HG02678 (cell line): ENCODE measurements around the gene MTA2.
"Not testable (repeated sequence)": the region's sequence is repeated elsewhere in the genome, so short reads cannot be mapped to it uniquely, and the experiment has no call there.

Experiments used
- ATAC-seq: cut with Tn5 transposase; IDR thresholded peaks from one replicate; pipeline ENCODE4 v1.9.1; 2021; ENCODE audit warnings: mild to moderate bottlenecking, moderate library complexity; ENCODE audit not compliant: unreplicated experiment

The MTA2 gene

DNA sequence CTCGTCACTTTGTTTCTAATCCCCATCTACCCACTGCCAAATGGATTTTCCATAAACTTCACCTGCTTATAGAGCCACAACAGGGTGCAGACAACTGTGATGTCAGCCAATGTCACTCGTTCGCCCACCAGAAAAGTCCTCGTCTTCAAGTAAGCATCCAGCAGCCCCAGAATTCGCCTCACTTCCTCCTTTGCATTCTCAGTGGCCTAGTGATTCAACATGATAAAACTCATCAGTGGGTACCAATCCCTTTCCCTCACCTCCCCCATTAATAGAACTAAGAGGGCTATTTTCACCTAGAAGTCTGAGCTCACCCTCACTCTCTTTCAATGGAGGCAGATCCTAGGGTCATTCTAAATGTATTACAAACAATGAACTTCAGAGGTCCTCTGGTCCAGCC lies 30.8 kb downstream of the MTA2 start:
- ATAC-seq, result not testable (repeated sequence)

DNA sequence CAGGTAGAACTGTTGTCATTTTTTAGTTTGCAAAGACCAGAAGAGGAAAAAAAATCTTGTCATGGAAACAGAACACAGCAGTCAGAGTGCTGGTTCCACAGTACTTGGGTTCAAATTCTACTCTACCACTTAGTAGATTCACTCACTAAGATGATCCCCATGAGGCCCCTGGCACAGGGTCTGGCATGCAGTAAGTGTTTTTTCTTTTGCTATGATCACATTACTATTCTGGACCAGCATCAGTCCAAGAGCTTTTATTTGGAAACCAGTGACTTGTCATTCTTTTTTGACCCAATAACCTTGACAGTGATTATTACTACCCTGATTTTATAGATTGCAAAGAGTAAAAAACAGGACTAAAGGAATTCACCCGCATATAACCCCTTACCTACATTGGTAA lies 32.1 kb downstream of the MTA2 start:
- ATAC-seq, result no peak

GRCh38 chr11:62567018-62567633 lies 34.5 kb downstream of the MTA2 start:
- no peak for ATAC-seq

- ATAC-seq, result no peak
Measured at GRCh38 chr11:62566247-62566646, 35.4 kb downstream of the MTA2 start.

DNA sequence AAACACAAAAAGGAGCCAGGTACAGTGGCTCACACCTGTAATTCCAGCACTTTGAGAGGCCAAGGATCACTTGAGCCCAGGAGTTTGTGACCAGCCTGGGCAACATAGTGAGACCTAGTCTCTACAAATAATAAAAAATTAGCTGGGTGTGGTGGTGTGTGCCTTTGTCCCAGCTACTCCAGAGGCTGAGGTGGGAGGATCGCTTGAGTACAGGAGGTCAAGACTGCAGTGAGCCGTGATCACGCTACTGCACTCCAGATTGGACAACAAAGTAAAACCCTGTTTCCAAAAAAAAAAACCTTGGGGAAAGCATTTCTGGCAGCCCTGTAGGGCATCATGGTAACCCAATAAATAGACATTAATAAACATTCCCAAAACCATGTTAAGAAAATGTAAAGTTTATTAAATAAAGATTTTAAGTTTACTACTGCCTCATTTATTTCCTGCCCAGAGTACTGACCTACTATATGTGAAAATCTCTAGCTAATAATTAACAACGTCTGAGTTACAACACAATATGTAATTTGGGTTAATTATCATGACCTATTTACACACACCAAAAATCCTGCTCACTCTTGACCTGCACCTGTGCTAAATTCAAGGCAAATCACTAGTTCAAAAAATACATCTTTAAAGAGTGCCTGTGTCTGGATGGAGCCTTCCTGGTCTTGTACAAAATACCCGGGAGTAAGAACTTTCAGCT lies 36.4 kb downstream of the MTA2 start:
- ATAC-seq, result no peak

GRCh38 chr11:62561677-62562230 lies 39.9 kb downstream of the MTA2 start:
- not testable (repeated sequence) for ATAC-seq

- no peak for ATAC-seq
Measured at GRCh38 chr11:62560566-62561103, 41.0 kb downstream of the MTA2 start.

- not testable (repeated sequence) for ATAC-seq
Measured at GRCh38 chr11:62559626-62560025, 42.0 kb downstream of the MTA2 start.

- no peak for ATAC-seq
Measured at GRCh38 chr11:62559204-62559603, 42.5 kb downstream of the MTA2 start.

GRCh38 chr11:62558669-62559068 lies 43.0 kb downstream of the MTA2 start:
- no peak for ATAC-seq

DNA sequence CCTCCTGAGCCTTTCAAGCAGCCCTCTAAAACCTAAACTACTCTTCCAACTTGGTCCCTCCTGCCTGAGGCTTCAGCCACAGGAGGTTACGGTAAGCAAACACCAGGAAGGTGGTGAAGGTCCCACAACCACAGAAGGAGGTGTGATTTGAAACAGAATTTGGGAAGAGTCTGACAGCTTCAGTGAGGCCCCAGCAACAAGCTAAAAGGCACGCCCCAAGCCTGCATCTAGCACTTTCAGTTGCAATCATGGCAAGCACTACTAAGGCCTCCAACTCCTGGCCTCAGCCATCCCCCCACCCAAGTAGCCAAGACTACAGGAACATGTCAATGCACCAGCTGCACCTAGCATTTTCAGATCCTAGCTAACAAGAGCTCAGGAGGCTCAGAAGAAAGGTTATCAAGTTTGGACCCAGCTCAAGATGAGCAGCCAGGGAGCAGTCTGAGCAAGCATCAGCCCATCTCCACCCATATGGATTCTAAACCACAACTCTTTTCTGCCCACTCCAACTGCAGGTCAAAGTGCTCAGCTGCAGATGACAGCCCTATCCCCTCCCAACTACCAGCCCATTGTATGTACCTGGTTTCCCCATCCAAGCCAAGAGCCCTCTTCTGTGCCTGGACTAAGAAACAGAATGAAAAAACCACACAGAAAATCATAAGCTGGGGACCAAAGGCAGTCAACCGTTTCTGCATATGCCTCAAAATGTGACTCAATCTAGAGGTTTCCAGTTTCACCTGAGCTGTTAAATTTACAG lies 44.6 kb downstream of the MTA2 start:
- ATAC-seq, result peak; percentile 17

DNA sequence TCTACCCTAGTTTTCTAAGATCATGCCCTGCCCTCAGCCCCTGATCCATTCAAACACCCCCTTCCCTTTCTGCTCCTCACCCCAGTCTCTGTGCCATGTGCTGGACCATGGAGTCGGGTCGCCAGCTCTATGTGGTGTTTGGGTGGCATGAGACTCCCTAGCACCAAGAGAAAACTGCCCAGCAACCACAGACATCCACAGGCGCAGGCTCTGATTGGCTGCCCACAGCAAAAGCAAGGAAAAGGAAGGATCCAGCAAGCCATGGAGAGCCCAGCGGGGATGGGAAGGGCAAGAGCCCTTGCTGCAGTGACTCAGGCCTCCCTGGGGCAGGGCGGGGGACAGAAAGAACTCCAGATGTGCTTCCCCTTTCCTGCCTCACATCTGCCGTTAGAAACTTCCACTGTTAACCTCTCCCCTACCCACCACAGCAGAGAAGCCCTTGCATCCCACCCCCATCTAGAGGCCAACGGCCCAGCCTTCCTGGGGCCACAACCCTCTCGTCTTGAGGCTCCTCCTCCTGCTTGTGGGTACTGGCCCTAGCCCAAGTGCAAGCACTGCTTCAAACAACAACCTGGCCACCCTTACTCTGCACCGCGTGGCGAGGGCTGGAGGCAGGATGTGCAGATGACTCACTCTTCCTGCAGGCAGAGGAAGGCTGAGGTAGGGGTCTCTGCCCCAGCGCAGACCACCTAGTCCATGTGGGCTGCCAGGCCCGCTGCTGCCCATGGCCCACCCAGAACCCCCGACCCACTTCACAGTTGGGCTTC lies 45.4 kb downstream of the MTA2 start:
- ATAC-seq, result peak; percentile 40

DNA sequence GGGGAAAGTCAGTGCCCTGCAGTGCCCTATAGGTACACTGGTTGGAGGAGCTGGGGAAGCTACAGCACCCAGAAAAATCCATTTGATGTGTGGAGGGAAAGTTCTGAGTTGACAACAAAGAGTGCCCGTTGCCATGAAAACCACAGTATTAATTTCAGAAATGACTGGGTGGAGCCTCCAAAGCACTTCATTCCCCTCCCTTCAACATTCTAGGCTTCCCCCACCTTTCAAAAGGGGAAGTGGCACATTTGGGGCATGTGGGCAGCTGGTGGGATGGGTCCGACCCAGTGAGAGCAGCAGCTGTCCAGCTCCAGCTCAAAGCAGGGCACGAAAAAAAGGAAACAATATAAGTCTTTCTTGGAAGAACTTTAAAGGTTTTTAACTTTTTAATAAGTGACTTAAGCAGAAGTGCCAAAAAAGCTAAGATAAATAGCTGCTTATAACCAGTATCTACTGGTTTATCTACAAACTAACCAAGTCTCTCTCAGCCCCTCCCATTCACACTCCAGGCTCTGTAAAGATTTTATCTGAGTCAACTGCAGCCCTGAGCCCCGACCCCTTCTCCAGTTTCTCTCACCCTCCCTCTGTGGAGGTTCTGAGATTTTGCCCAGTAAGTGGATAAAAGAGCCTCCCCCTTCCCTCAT lies 46.1 kb downstream of the MTA2 start:
- ATAC-seq, result peak; percentile 47

- ATAC-seq, result no peak
Measured at GRCh38 chr11:62554387-62555167, 47.1 kb downstream of the MTA2 start.

GRCh38 chr11:62553839-62554361 lies 47.8 kb downstream of the MTA2 start:
- no peak for ATAC-seq

GRCh38 chr11:62553080-62553838 lies 48.4 kb downstream of the MTA2 start:
- no peak for ATAC-seq

DNA sequence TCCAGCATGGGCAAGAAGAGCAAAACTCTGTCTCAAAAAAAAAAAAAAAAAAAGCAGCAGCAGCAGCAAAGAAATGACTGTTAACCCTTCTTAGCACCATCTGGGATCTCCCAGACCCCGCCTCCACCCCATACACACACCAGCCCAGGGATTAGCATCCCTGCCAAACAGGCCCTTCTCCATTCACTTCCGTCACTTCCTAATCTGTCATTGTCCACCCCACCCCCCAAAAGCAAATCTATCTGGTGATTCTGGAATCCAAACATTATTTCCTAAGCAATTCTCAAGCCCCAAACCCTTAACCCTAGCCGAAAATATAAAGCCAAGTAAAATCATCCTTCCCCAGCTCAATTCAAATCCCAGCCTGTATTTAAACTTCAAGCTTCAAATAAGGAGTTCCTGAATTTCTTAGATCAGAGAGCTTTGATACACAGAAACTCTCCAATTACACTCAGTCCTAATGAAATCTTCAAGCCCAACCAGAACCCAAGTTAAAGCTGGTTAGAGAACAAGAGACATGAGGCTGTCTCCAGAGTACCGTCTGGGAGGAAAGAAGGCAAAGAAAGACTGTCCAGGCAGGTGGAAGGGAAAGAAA lies 49.1 kb downstream of the MTA2 start:
- no peak for ATAC-seq

GRCh38 chr11:62550478-62550877 lies 51.2 kb downstream of the MTA2 start:
- not testable (repeated sequence) for ATAC-seq
